Adrenal gland (tissue), 5 donors: ENCODE measurements around the gene DLEU7.

Source experiments
- POLR2A ChIP-seq, 2 donors: fragments of 450-650 bp; IDR thresholded peaks; one replicate each; pipeline ENCODE4 v1.6.1; 2017; ENCODE audit warnings: antibody characterized with exemption in 2 of 2, mild to moderate bottlenecking in 2 of 2, moderate library complexity in 1 of 2
- TF ChIP-seq, protein P1 (sequence below), 6 experiments: fragments of 450-650 bp in 4 of 6; fragments of 200-600 bp in 2 of 6; sonication (generic) in 1 of 6; IDR thresholded peaks; 1 replicate in 5 of 6; 2 replicates in 1 of 6; pipeline versions ENCODE4 v1.5.1 to v1.8.0; 2016 to 2021; ENCODE audit warnings: antibody characterized with exemption in 6 of 6, mild to moderate bottlenecking in 2 of 6, moderate library complexity in 1 of 6
- donor health status: DM: no; HTN: no; CAD: no.

DNA sequence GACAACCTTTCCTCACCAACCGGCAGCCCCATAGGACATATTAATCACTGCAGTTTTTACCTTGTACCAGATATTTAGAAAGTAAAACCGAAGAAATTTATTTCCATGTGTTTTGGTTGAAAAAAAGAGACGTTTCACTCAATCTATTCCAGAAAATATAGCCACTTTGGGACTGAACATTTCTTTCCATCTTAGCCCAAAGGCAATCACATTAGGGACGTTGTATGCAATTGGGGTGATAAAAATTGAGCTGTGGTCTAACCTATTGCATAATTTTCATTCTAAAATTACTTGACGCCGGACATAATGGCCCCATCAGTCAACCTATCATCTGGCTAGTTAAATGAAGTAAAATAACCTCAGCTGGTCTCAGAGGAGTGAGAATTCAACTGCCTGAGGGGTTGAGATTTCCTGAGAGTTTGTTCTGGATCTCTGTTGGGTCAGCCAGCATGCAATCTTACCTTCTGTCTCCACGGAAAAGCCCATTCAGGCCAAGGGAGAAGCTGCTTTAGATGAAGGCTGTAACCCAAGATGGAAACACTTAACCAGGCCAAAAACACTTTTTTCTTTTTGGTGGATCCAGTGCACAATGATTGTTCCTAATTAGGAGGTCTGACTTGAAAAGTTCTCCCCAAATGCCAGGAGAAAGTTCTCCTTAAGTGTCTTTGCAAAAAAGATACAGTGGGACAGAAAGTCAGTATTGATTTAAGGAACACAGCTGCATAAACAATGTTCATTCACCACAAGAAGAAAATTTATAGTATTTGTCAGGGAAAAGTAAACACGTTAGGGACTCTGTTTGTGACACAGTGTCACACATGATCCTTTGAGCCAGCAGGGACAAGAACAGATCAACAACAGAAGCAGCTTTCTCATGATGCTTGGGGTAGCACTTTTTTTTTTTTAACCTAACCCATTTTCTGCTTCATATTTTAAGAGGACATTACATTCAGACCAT, 34.1 kb downstream of the DLEU7 start:
- TF ChIP-seq, protein P1, sequence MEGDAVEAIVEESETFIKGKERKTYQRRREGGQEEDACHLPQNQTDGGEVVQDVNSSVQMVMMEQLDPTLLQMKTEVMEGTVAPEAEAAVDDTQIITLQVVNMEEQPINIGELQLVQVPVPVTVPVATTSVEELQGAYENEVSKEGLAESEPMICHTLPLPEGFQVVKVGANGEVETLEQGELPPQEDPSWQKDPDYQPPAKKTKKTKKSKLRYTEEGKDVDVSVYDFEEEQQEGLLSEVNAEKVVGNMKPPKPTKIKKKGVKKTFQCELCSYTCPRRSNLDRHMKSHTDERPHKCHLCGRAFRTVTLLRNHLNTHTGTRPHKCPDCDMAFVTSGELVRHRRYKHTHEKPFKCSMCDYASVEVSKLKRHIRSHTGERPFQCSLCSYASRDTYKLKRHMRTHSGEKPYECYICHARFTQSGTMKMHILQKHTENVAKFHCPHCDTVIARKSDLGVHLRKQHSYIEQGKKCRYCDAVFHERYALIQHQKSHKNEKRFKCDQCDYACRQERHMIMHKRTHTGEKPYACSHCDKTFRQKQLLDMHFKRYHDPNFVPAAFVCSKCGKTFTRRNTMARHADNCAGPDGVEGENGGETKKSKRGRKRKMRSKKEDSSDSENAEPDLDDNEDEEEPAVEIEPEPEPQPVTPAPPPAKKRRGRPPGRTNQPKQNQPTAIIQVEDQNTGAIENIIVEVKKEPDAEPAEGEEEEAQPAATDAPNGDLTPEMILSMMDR (IDR thresholded peaks at IDR 0.05) = no peak
- TF ChIP-seq POLR2A (IDR thresholded peaks at IDR 0.05) = no peak
